Measurements from ENCODE around the gene EPN1.

- no peak for TF ChIP-seq CTCF (IDR thresholded peaks at IDR 0.05)
- TF ChIP-seq POLR2A (IDR thresholded peaks at IDR 0.05): no peak
Measured at GRCh38 chr19:55670280-55671053, 4.6 kb upstream of the EPN1 start.

All from heart left ventricle (tissue), 13 donors.